Breast epithelium (tissue), 4 donors: ENCODE results near the gene OTX2. TPM values are rescaled to one million over a fixed set of nuclear protein-coding genes. Genes with fewer than 3 reads are reported as not detected.

ENCODE experiments used
- DNase-seq, 2 donors: peaks; one replicate each; pipeline ENCODE4 v3.0.0-alpha.2; 2019; ENCODE audit warnings: low spot score in 2 of 2
- H3K27ac ChIP-seq, 2 donors: fragments of 200-600 bp; sonication (generic) in 1 of 2; one replicate each; pipeline ENCODE4 v1.5.1; 2016 to 2019; ENCODE audit warnings: mild to moderate bottlenecking in 1 of 2
- H3K27me3 ChIP-seq, 2 donors: fragments of 200-600 bp; sonication (generic) in 1 of 2; one replicate each; pipeline versions ENCODE4 v1.5.1 to v1.6.0; 2017 to 2019; ENCODE audit warnings: control low read depth in 1 of 2, mild to moderate bottlenecking in 1 of 2
- H3K36me3 ChIP-seq: fragments of 200-600 bp; one replicate; pipeline ENCODE4 v1.5.1; 2019
- H3K4me1 ChIP-seq, 2 donors: fragments of 200-600 bp; sonication (generic); one replicate each; pipeline ENCODE4 v1.5.1; 2016 to 2019; ENCODE audit warnings: control low read depth in 1 of 2
- H3K4me3 ChIP-seq, 3 donors: fragments of 200-600 bp; sonication (generic); 1 replicate in 2 of 3; 2 replicates in 1 of 3; pipeline ENCODE4 v1.5.1; 2016 to 2019; ENCODE audit warnings: mild to moderate bottlenecking in 3 of 3, moderate library complexity in 2 of 3
- H3K9me3 ChIP-seq, 2 donors: fragments of 200-600 bp; sonication (generic) in 1 of 2; one replicate each; pipeline ENCODE4 v1.5.1; 2016 to 2019; ENCODE audit warnings: control low read depth in 1 of 2
- CTCF ChIP-seq, 3 donors: fragments of 450-650 bp; IDR thresholded peaks; one replicate each; pipeline ENCODE4 v1.5.1; 2016 to 2017; ENCODE audit warnings: antibody characterized with exemption in 3 of 3, mild to moderate bottlenecking in 3 of 3, moderate library complexity in 3 of 3
- POLR2A ChIP-seq: fragments of 450-650 bp; IDR thresholded peaks from one replicate; pipeline ENCODE4 v1.6.1; 2016; ENCODE audit warnings: antibody characterized with exemption, mild to moderate bottlenecking, moderate library complexity
- POLR2AphosphoS5 ChIP-seq, 3 donors: sonication (generic); formaldehyde crosslinking; IDR thresholded peaks; one replicate each; pipeline ENCODE4 v1.6.1; 2017; ENCODE audit warnings: antibody characterized with exemption in 3 of 3
- intact Hi-C: fragments of 100-400 bp; cut with DNase I; formaldehyde crosslinking; loops from one replicate; pipeline ENCODE4 v1.15.1; 2023; ENCODE audit warnings: low total_unique reads
- total RNA-seq, 3 donors: library from RNA; depleted of rRNA; stranded (reverse); fragments of >200 nt; gene quantifications; one replicate each; pipeline ENCODE4 v1.1.0, GENCODE V29; 2016

OTX2 gene
- total RNA-seq, 3 donors from 2014 or later: not detected

- no peaks in the 10 kb centered on the region for H3K9me3 ChIP-seq
- H3K4me1 ChIP-seq: no peaks in the 10 kb centered on the region
- H3K27ac ChIP-seq: no peak overlapping the region
- H3K36me3 ChIP-seq: no peaks in the 10 kb centered on the region
- intact Hi-C loops: no loop called here
- DNase-seq: no peak
- H3K27me3 ChIP-seq: peaks cover 10 to 99% of the 10 kb centered on the region in 2 donors
- no peak overlapping the region for H3K4me3 ChIP-seq
- TF ChIP-seq POLR2A (no peak), POLR2AphosphoS5 (IDR thresholded peaks at IDR 0.05) (no peak), CTCF (IDR thresholded peaks at IDR 0.05) (no peak)
These were observed 2.3 kb upstream of the OTX2 start for GRCh38 chr14:56812364-56813141.

GRCh38 chr14:56811593-56812363 is 1.5 kb upstream of the OTX2 start:
- TF ChIP-seq POLR2A: no peak
- no peak for TF ChIP-seq POLR2AphosphoS5 (IDR thresholded peaks at IDR 0.05)
- TF ChIP-seq CTCF (IDR thresholded peaks at IDR 0.05): no peak
- no peak overlapping the region for H3K4me3 ChIP-seq
- no peak for DNase-seq
- H3K9me3 ChIP-seq: no peaks in the 10 kb centered on the region
- no peaks in the 10 kb centered on the region for H3K4me1 ChIP-seq
- H3K36me3 ChIP-seq: no peaks in the 10 kb centered on the region
- intact Hi-C loops: no loop called here
- no peak overlapping the region for H3K27ac ChIP-seq
- H3K27me3 ChIP-seq: peaks cover 10 to 99% of the 10 kb centered on the region in 2 donors

- no peak overlapping the region for H3K27ac ChIP-seq
- no peaks in the 10 kb centered on the region for H3K4me1 ChIP-seq
- H3K9me3 ChIP-seq: no peaks in the 10 kb centered on the region
- no peaks in the 10 kb centered on the region for H3K36me3 ChIP-seq
- no peak overlapping the region for H3K4me3 ChIP-seq
- intact Hi-C loops: no loop called here
- no peak for DNase-seq
- peaks cover 10 to 99% of the 10 kb centered on the region in 2 donors for H3K27me3 ChIP-seq
- TF ChIP-seq CTCF (IDR thresholded peaks at IDR 0.05): no peak
- TF ChIP-seq POLR2AphosphoS5 (IDR thresholded peaks at IDR 0.05): no peak
- no peak for TF ChIP-seq POLR2A
These were observed 735 bp upstream of the OTX2 start for GRCh38 chr14:56810836-56811592.

- peak overlapping the region in 1 of 3 donors; percentile 36 for H3K4me3 ChIP-seq
- H3K27me3 ChIP-seq: peaks cover 10 to 97% of the 10 kb centered on the region in 2 donors
- TF ChIP-seq CTCF (IDR thresholded peaks at IDR 0.05): no peak
- TF ChIP-seq POLR2A: no peak
- TF ChIP-seq POLR2AphosphoS5 (IDR thresholded peaks at IDR 0.05): no peak
- no peaks in the 10 kb centered on the region for H3K36me3 ChIP-seq
- no peaks in the 10 kb centered on the region for H3K4me1 ChIP-seq
- DNase-seq: no peak
- intact Hi-C loops: no loop called here
- no peak overlapping the region for H3K27ac ChIP-seq
- no peaks in the 10 kb centered on the region for H3K9me3 ChIP-seq
These were observed 771 bp downstream of the OTX2 start for GRCh38 chr14:56809270-56810146.
